OCI-LY3 (cell line): ENCODE measurements around the gene LRRC4C.

Experiments used
- H2AFZ ChIP-seq: fragments of 200-600, 300-600 bp; shearing (Covaris generic); 2 replicates; pipeline ENCODE4 v1.6.0; 2014; ENCODE audit warnings: antibody characterized with exemption, low read depth, low read length
- H3K27ac ChIP-seq: fragments of 200-600, 300-600 bp; sonication (generic); 2 replicates; pipeline ENCODE4 v1.5.1; 2014; ENCODE audit warnings: mild to moderate bottlenecking, low read length, moderate library complexity, mixed read lengths
- H3K27me3 ChIP-seq: fragments of 200-600, 300-600 bp; sonication (generic); 2 replicates; pipeline ENCODE4 v1.6.1; 2014; ENCODE audit warnings: low read depth, low read length, mixed read lengths
- H3K36me3 ChIP-seq: fragments of 200-600, 300-600 bp; sonication (generic); replicated peaks from 2 replicates; pipeline ENCODE3; 2014; ENCODE audit warnings: low read depth, low read length, mixed read lengths
- H3K4me1 ChIP-seq: fragments of 300-600, 200-600 bp; sonication (generic); 2 replicates; pipeline ENCODE4 v1.6.1; 2014; ENCODE audit warnings: low read length, mixed read lengths
- H3K4me2 ChIP-seq: fragments of 200-600, 300-600 bp; sonication (generic); 2 replicates; pipeline ENCODE4 v1.6.1; 2014; ENCODE audit warnings: low read length, mixed read lengths
- H3K4me3 ChIP-seq: fragments of 300-600, 200-600 bp; sonication (generic); 2 replicates; pipeline ENCODE4 v1.5.1; 2014; ENCODE audit warnings: antibody characterized with exemption, mild to moderate bottlenecking, low read length, moderate library complexity
- H3K79me2 ChIP-seq: fragments of 300-600, 200-600 bp; shearing (Covaris generic); 2 replicates; pipeline ENCODE4 v1.6.1; 2014; ENCODE audit warnings: mild to moderate bottlenecking, low read length, mixed read lengths
- H3K9ac ChIP-seq: fragments of 300-600, 200-600 bp; shearing (Covaris generic); 2 replicates; pipeline ENCODE4 v1.6.0; 2014; ENCODE audit warnings: mild to moderate bottlenecking, low read length, moderate library complexity
- H3K9me3 ChIP-seq: fragments of 200-600, 300-600 bp; shearing (Covaris generic); 2 replicates; pipeline ENCODE4 v1.6.1; 2014; ENCODE audit warnings: low read length, mixed read lengths; ENCODE audit not compliant: insufficient read depth
- H4K20me1 ChIP-seq: fragments of 200-600, 300-600 bp; sonication (generic); 2 replicates; pipeline ENCODE4 v1.6.1; 2016; ENCODE audit warnings: low read length, mixed read lengths; ENCODE audit not compliant: insufficient read depth
- EZH2phosphoT487 ChIP-seq: fragments of 200-600 bp; shearing (Covaris generic); IDR thresholded peaks from 2 replicates; pipeline ENCODE4 v1.6.1; 2018; ENCODE audit warnings: antibody characterized with exemption, mixed run types, low read depth
- TF ChIP-seq, protein P1 (sequence below): fragments of 200-600, 300-600 bp; sonication (generic); IDR thresholded peaks from 2 replicates; pipeline ENCODE4 v1.5.1; 2014; ENCODE audit warnings: antibody characterized with exemption, low read length, low read depth

LRRC4C gene

DNA sequence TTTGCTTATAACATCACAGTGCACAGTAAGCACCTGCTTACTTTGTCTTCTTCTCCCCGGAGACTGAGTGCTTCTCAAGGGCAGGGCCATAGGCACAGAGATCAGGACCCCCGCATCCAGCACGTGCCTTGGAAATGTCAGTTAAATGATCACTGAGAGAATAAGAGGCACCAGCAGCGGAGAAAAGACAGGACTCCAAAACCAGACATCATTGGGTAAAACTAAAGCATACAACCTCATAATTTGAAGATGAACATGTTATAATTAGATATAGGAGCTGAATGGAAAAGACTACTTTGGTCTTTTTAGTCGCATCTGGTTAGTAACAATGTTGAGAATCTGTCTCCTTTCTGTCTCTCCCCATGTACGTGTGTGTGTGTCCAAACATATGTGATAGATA is 1279.9 kb downstream of the LRRC4C start:
- H3K9me3 ChIP-seq = no peaks in the 10 kb centered on the region
- H2AFZ ChIP-seq = no peak overlapping the region
- no peak overlapping the region for H3K27ac ChIP-seq
- TF ChIP-seq, protein P1, sequence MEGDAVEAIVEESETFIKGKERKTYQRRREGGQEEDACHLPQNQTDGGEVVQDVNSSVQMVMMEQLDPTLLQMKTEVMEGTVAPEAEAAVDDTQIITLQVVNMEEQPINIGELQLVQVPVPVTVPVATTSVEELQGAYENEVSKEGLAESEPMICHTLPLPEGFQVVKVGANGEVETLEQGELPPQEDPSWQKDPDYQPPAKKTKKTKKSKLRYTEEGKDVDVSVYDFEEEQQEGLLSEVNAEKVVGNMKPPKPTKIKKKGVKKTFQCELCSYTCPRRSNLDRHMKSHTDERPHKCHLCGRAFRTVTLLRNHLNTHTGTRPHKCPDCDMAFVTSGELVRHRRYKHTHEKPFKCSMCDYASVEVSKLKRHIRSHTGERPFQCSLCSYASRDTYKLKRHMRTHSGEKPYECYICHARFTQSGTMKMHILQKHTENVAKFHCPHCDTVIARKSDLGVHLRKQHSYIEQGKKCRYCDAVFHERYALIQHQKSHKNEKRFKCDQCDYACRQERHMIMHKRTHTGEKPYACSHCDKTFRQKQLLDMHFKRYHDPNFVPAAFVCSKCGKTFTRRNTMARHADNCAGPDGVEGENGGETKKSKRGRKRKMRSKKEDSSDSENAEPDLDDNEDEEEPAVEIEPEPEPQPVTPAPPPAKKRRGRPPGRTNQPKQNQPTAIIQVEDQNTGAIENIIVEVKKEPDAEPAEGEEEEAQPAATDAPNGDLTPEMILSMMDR = no peak
- no peaks in the 10 kb centered on the region for H4K20me1 ChIP-seq
- H3K27me3 ChIP-seq = peaks cover 7% of the 10 kb centered on the region
- no peak overlapping the region for H3K9ac ChIP-seq
- no peak overlapping the region for H3K4me3 ChIP-seq
- H3K4me1 ChIP-seq = peaks cover 33% of the 10 kb centered on the region
- H3K36me3 ChIP-seq = no peaks in the 10 kb centered on the region
- H3K4me2 ChIP-seq = no peak overlapping the region
- H3K79me2 ChIP-seq = no peaks in the 10 kb centered on the region

DNA sequence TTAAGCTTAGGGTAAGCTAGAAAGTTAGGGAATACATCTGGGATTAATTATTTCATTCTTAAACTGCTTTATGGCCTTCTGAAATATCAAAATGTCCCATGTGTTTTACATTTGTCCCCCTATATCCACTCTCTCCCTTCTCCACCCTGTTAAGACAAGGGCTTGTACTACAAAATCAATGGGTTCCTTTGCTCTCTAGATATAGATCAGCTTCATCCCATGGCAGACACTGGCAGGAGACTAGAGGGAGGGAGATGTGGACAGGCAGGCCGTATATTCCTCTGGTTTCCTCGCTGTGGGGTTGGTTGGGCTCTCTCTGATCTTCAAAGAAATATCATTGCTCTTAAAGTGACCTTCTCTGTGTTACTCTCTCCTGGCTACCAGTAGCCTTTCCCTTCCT is 1281.0 kb downstream of the LRRC4C start:
- H3K9ac ChIP-seq = no peak overlapping the region
- no peak overlapping the region for H3K27ac ChIP-seq
- no peaks in the 10 kb centered on the region for H3K9me3 ChIP-seq
- H3K79me2 ChIP-seq = no peaks in the 10 kb centered on the region
- H3K36me3 ChIP-seq = no peaks in the 10 kb centered on the region
- TF ChIP-seq, protein P1 = no peak
- no peak for TF ChIP-seq EZH2phosphoT487
- H4K20me1 ChIP-seq = no peaks in the 10 kb centered on the region
- no peak overlapping the region for H3K4me2 ChIP-seq
- peaks cover 7% of the 10 kb centered on the region for H3K27me3 ChIP-seq
- H3K4me3 ChIP-seq = no peak overlapping the region
- H3K4me1 ChIP-seq = peaks cover 23% of the 10 kb centered on the region
- no peak overlapping the region for H2AFZ ChIP-seq

DNA sequence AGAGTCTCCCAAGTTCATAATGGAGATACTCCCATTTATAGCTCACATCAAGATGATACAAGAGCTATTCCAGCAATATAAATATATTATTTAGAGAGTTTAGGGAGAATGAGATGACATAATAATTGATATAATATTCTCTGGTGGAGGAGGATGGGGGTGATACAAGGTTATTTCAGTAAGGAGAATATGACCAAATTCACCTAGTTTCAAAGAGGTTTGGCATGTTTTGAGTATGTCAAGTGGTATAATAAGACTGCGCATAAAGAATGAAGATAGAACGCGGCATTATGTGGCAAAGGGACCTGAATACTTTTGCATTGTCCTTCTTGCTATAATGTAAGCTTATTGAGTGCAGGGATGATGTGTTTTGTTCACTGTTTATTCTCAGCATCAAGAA is 1283.5 kb downstream of the LRRC4C start:
- H3K27ac ChIP-seq = no peak overlapping the region

DNA sequence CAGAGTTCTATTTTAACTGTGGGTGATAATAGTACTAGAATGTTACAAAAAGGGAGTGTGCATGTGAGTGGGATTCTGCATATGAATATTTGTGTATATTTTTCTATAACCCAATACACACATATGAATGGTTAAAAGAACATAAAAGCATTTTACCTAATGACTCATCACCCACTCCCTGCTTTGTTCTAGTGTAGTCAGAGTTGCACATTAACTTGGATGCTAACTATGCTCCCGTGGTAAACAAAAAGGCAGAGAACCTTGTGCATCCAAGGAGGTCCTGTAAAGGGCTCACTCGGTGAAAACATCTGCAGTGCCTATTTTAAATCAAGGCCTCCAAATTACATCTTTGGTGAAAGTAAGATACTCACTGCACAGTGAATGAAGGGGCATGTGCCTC is 1289.4 kb downstream of the LRRC4C start:
- Histone ChIP-seq H2AFZ (no peak overlapping the region), H3K9ac (no peak overlapping the region), H3K9me3 (no peaks in the 10 kb centered on the region), H3K4me3 (no peak overlapping the region), H3K4me2 (no peak overlapping the region), H3K36me3 (no peaks in the 10 kb centered on the region), H4K20me1 (no peaks in the 10 kb centered on the region), H3K27me3 (no peaks in the 10 kb centered on the region), H3K4me1 (peaks cover 28% of the 10 kb centered on the region), H3K79me2 (no peaks in the 10 kb centered on the region), H3K27ac (no peak overlapping the region)
- TF ChIP-seq, protein P1 = no peak
- TF ChIP-seq EZH2phosphoT487 = no peak

More for the DNA sequence above, 1283.5 kb downstream of the LRRC4C start:
- TF ChIP-seq, protein P1 = no peak
- TF ChIP-seq EZH2phosphoT487 = no peak
- no peaks in the 10 kb centered on the region for H3K4me1 ChIP-seq
- peaks cover 1% of the 10 kb centered on the region for H3K27me3 ChIP-seq
- H4K20me1 ChIP-seq = no peaks in the 10 kb centered on the region
- no peak overlapping the region for H3K4me2 ChIP-seq
- H3K9me3 ChIP-seq = no peaks in the 10 kb centered on the region
- no peak overlapping the region for H2AFZ ChIP-seq
- no peak overlapping the region for H3K4me3 ChIP-seq
- no peaks in the 10 kb centered on the region for H3K79me2 ChIP-seq
- H3K36me3 ChIP-seq = no peaks in the 10 kb centered on the region
- H3K9ac ChIP-seq = no peak overlapping the region
